Islet of Langerhans (tissue), 1 donor: ENCODE results near the gene DNASE2.
A peak's percentile ranks its signal among the peaks of the same experiment; 100 is the strongest.
"Not testable (repeated sequence)": the region's sequence is repeated elsewhere in the genome, so short reads cannot be mapped to it uniquely, and the experiment has no call there.

Source experiments
- FAIRE-seq: peaks from one replicate; lab custom pipeline; 2011; peaks lifted over from hg19 to GRCh38; lab: Jason Lieb, UNC

The DNASE2 gene

GRCh38 chr19:12881172-12881808, at the start of gene DNASE2:
DNASE2 (minus strand) TSS chr19:12881449; CDS start chr19:12881375, 74 bp downstream.
- FAIRE-seq = no peak

- FAIRE-seq = no peak
Measured at GRCh38 chr19:12930002-12930645, 48.9 kb upstream of the DNASE2 start.

DNA sequence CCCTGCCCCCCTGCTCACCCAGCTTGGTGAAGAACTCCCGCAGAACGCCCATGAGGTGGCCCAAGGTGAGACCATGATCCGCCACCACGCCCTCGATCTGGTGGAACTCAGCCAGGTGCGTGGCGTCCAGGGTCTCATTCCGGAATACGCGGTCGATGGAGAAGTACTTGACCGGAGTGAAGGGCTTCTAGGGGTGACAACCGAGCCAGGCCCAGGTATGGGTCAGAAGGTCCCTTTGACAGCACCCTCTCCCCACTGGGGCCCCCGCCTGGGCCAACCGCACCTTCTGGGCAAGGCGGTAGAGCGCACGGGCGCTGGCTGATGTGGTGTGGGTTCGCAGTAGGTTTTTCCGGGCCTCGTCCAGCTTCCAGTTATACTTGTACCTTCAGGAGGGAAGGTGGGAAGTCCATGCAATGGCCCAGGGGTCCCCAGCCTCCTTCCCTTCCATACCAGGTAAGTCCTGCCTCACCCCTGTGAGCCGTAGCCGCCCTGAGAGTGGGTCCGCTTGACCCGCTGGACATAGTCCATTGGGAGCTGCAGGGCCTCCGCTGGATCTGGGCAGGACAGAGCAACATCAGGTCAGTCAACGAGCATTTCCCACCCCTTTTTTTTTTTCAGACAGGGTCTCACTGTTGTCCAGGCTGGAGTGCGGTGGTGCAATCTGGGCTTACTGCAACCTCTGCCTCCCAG, 43.5 kb upstream of the DNASE2 start:
- no peak for FAIRE-seq

- FAIRE-seq = no peak
Measured at GRCh38 chr19:12922959-12923358, 41.7 kb upstream of the DNASE2 start.

GRCh38 chr19:12921047-12921446, 39.8 kb upstream of the DNASE2 start:
- FAIRE-seq = no peak

DNA sequence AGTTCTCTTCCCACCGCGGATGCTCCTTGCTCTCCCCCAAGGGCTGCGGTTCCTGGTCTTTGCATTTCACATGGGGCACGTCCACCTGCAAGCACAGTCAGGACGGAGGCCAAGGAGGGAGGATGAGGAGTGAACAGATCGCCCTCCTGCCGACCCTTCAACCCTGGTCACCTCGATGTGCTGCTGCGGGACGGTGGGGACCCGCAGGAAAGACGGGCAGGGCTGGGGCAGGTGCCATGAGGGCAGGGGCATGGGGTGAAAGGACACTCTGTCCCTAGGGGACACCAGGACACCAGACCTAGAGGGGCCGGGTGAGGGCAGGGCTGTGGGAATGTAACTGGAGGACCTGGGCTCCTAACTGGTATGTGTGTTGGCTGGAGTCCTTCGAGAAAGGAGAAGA, 37.0 kb upstream of the DNASE2 start:
- no peak for FAIRE-seq

DNA sequence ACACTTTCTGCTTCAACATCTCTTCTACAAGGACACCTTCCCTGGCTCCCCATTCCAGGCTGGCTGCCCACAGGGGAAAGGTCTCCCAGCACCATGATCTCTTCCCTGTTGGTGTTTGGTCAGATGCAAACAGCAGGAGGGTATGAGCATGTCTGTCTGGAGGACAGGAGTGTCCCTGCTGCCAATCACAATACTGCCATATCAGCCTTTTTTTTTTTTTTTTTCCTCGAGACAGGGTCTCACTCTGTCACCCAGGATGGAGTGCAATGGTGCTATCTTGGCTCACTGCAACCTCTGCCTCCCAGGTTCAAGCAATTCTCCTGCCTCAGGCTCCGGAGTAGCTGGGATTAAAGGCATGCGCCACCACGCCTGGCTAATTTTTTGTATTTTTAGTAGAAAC, 34.6 kb upstream of the DNASE2 start:
- FAIRE-seq = not testable (repeated sequence)

- FAIRE-seq = no peak
Measured at GRCh38 chr19:12913851-12914690, 32.8 kb upstream of the DNASE2 start.

GRCh38 chr19:12913011-12913561, 31.8 kb upstream of the DNASE2 start:
- no peak for FAIRE-seq

DNA sequence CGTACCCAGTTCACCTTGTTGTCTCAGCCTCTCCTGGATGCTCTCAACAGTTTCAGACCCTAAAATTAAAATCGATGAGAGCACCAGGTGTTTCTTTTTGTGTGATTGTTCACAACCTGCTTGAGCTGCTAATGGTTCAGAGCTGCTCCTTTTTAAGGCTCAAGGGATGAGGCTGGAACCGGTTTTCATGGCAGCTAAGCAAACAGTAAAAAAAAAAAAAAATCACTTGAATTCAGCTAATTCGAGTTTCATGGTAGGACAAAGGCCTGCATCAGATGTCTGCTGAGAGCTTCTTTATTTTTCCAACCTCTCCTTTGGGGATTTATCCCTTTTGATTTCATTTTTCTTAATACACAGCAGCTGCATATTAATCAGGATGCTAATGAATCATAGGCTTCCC, 31.3 kb upstream of the DNASE2 start:
- peak; percentile 62 for FAIRE-seq

DNA sequence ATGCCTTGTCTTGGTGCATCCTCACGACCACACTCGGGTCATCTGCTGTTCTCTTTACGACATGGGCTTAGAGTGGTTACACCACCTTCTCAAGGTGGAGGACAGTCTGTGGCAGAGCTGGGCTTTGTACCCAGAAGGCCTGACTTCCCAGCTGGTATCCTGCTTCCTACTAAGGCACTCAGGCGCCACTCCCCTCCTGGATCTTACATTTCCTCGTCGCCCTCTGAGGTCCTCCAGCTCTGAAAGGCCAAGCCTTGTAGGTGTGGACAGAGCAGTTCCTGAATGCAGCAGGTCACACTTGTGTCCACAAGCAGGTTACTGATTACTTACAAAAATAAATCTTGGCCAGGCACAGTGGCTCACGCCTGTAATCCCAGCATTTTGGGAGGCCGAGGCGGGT, 25.9 kb upstream of the DNASE2 start:
- FAIRE-seq = no peak

- FAIRE-seq = no peak
Measured at GRCh38 chr19:12899891-12900518, 18.8 kb upstream of the DNASE2 start.

GRCh38 chr19:12896460-12896859, 15.2 kb upstream of the DNASE2 start:
- FAIRE-seq = no peak

- no peak for FAIRE-seq
Measured at GRCh38 chr19:12893582-12893981, 12.3 kb upstream of the DNASE2 start.

GRCh38 chr19:12891553-12892021, 10.3 kb upstream of the DNASE2 start:
- FAIRE-seq = no peak

- peak; percentile 76 for FAIRE-seq
Measured at GRCh38 chr19:12890787-12891552, 9.7 kb upstream of the DNASE2 start, which contains the start of gene GCDH. GCDH (plus strand) TSS chr19:12891160; CDS start chr19:12891305, 145 bp downstream.

- not testable (repeated sequence) for FAIRE-seq
Measured at GRCh38 chr19:12890299-12890786, 9.1 kb upstream of the DNASE2 start.

GRCh38 chr19:12888006-12888603, 6.9 kb upstream of the DNASE2 start:
- FAIRE-seq = no peak

DNA sequence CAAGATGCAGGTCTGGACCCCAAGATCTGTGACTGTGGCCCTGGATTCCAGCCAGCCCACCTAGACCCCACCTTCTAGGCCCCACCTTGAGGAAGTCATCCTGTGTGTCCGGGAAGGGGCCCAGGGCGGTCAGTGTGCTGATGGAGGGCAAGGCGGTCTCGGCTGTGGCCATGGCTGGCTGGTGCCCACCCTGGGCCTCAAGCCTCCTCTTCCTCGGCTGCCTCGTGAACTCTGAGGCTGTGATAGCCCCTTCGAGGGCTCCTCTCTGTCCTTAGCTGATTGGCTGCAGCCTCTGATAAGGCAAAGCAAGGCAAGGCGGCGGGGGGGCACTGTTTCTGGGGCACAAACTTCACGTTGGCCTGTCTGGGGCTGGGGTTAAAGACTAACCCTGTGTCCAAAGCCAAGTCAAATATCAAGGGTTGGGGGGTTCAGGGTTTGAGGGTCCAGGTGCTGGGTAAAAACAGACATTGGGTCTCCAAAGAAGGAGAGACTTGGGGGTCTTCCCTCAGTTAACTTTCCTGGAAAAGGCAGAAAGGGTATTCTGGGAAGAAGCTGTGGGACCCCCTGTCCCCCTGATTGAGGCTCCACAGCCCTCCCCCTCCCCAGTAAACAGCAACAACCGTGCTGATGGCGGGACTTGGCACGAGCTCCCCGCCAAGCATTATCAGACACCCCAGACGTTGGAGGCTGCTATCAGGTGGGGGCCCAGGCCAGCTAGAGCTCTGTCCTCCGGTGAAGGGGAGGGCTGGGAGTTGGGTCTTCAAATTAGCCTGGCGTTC, 5.9 kb upstream of the DNASE2 start, which contains the start of gene KLF1:
TSS of gene KLF1 (minus strand) at position 233 of the 779 bp plus-strand sequence. CDS start at position 172, 61 bp downstream.
- FAIRE-seq = no peak
